GM12864 (cell line): Measurements from ENCODE around the gene CMTM1.
"Not testable (repeated sequence)": the region's sequence is repeated elsewhere in the genome, so short reads cannot be mapped to it uniquely, and the experiment has no call there.

ENCODE experiments used
- DNase-seq: peaks from one replicate; pipeline ENCODE4 v3.0.0-alpha.2; 2011; ENCODE audit warnings: low read depth
- H3K4me3 ChIP-seq: 2 replicates; pipeline ENCODE4 v1.5.1; 2011; ENCODE audit warnings: mild to moderate bottlenecking, low read depth, low read length, control low read depth
- CTCF ChIP-seq: IDR thresholded peaks from 2 replicates; pipeline ENCODE4 v1.5.1; 2011; ENCODE audit warnings: low read depth, mild to moderate bottlenecking, moderate library complexity, low read length, control low read depth, inconsistent platforms; ENCODE audit errors: missing control alignments

Gene CMTM1

GRCh38 chr16:66622863-66623262 lies 56.6 kb downstream of the CMTM1 start:
- H3K4me3 ChIP-seq: no peak overlapping the region
- TF ChIP-seq CTCF: no peak
- DNase-seq: no peak

GRCh38 chr16:66623755-66624154 lies 57.5 kb downstream of the CMTM1 start:
- TF ChIP-seq CTCF: no peak
- no peak for DNase-seq
- no peak overlapping the region for H3K4me3 ChIP-seq

- DNase-seq, H3K4me3 ChIP-seq: not testable (repeated sequence)
Measured at GRCh38 chr16:66627611-66628378, 61.6 kb downstream of the CMTM1 start.
